ENCODE results near the gene TWNK. TPM values are rescaled to one million over a fixed set of nuclear protein-coding genes. Genes with fewer than 3 reads are reported as not detected.

The TWNK gene
- total RNA-seq, 1 experiment from 2014 or later: 21.7 TPM

DNA sequence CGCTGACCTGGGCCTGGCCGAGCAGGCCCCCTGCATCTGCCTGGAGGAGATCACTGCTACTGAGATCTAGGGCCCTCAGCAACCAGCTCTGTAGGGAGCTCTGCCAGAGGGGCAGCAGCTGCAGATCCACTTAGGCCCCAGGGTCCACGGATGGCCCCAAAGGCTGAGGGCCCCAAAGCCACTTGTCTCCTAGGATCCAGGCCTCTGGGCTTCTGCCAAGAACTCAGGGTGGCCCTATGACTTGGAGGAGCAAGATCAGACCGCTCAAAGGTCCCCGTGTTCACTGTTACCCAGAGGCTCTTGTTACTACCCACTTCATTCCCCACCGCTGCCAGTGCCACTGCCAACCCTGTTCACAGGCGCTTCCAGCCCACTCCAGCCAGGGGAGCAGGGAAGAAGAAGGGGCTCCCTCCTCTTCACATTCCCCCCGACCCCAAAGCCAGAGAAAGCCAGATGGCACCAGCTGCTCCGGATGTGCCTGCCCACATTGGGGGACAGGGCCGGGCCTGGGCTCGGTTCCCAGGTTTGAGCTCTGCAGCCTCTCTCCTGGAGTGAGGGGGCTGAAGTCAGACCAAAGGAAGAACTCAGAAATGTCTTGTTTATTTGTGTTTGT is 19.9 kb downstream of the TWNK start:
- no peak for DNase-seq (ENCODE audit: low spot score)
- in situ Hi-C loops (cut with HindIII; ENCODE audit: low sequenced_read_pairs): no loop called here

GRCh38 chr10:101007915-101008822 is 20.8 kb downstream of the TWNK start:
- no peak for DNase-seq (ENCODE audit: low spot score)
- in situ Hi-C loops (cut with HindIII; ENCODE audit: low sequenced_read_pairs): no loop called here

- no peak for DNase-seq (ENCODE audit: low spot score)
- in situ Hi-C loops (cut with HindIII; ENCODE audit: low sequenced_read_pairs): no loop called here
These were observed 21.6 kb downstream of the TWNK start for GRCh38 chr10:101008823-101009423.

DNA sequence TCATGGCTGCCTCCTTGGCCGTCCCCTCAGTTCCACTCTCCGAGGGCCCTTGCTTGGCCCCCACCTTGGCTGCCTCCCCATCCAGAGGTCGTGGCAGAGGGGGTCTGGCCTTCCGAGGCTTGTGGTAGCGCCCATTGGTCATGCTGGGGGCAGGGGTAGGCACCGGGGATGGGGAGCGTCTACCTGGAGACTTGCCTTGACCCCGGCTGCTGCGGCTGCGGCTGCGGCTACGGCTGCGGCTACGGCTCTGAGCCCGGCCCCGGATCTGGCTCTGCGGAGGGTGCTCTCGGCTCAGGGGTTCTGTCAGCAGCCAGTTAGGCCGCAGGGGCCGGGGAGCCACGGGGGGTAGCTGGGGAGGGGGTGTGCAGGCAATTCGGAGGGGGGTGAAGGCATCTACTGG is 23.0 kb downstream of the TWNK start:
- DNase-seq (ENCODE audit: low spot score): no peak

DNA sequence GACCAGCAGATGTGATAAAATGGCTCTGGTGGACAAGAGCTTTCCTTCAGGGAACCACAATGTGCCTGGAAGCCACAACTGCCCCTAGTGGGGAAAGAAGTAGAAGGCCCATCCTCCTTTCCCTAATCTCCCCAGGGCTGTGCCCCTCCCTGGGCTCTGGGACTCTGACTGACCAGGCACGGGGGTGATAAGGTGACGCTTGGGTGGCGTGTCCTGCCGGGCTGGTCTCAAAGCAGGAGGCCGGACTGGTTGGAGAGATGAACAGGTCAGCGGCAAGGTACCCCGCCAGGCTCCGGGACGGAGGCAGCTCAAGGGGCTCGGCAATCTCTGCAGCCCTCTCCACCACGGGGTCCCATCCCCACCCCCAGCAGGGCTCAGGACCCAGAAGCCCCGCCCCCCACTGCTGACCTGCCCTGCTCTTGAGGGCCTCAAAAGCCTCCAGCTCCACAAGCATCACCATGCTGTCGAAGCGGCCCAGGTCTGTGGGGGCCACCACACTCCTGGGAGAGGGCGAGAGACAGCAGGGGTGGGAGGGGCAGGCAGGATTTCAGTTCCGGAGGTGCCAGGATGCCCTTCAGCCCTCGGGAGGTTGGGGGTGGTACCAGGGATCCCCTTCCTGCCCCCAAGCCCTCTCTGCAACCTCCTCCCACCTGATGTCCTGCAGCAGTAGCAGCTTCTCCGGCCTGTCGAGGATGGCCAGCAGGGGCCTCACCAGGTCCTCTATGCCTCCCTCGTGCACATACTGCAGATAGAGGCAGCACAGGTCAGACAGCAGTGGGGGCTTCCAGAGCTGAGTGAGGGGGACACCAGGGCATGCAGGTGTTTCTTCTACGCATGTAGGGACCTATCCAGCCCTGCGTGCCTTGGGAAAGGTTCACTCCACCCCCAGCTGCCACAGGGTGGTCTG is 24.4 kb downstream of the TWNK start:
- peak; percentile 44 for DNase-seq (ENCODE audit: low spot score)
- in situ Hi-C loops (cut with HindIII; ENCODE audit: low sequenced_read_pairs): no loop called here

More for the DNA sequence above, 23.0 kb downstream of the TWNK start:
- in situ Hi-C loops (cut with HindIII; ENCODE audit: low sequenced_read_pairs): no loop called here

DNA sequence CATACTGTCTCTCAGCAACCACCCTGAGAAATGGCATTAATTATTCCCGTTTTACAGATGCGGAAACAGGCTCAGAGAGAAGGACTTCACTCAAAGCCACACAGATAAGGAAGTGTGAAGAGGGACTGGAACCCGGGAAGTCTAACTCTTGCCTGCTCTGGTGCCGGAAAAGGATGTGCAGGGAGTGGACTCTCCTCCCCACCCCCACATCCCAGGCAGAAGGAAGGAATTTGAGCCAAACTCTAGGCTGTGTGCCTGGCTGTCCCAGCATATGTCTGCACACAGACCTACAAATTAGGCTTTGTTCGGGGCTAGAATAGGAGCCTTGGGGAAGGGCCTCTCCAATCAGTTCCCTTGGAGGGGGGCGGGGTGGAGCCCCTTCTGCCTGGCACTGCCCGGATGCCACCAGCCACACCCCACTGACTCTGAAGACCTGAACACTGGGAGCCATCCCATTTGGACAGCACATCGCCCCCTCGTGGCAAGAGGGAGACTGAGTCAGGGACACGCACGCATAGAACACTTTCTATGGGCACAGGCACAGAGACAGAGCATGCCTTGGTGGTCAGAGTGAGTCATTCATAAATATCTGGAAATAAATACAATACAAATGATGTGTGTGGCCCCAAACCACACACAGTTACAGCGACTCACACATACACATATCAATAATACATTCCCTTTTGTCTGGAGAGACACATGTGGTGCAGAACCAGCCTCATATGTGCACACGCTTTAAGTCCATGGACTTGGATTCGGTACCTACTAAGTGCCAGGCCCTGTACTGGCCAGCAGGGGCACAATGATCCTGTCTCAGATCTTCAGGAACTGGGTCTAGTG is 25.4 kb downstream of the TWNK start:
- in situ Hi-C loops (cut with HindIII; ENCODE audit: low sequenced_read_pairs): no loop called here
- DNase-seq (ENCODE audit: low spot score): peak; percentile 89

DNA sequence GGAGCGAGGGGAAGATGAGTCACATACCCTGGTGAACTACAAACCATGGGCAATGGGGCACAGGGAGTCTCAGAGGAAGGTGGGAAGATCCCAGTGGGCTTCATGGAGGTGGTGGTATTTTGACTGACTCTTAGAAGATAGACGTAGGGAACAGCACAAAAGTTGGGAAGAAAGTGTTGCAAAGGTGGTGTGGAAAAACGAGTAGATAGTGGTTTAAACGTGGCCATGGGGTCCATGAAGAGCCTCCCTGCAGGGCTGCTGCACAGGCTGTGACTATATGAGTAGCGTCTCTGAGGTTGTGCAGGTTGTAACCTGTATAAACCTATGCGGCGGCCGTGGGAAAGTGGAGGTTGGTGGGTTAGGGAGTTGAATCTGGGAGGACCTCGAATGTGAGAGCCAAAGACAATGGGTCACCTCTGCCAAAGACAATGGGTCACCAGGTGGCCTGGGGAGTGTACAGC is 26.1 kb downstream of the TWNK start:
- in situ Hi-C loops (cut with HindIII; ENCODE audit: low sequenced_read_pairs): no loop called here

GRCh38 chr10:101014230-101014884 is 27.0 kb downstream of the TWNK start:
- in situ Hi-C loops (cut with HindIII; ENCODE audit: low sequenced_read_pairs): no loop called here
- peak; percentile 79 for DNase-seq (ENCODE audit: low spot score)

More for the DNA sequence above, 26.1 kb downstream of the TWNK start:
- DNase-seq (ENCODE audit: low spot score): no peak

DNA sequence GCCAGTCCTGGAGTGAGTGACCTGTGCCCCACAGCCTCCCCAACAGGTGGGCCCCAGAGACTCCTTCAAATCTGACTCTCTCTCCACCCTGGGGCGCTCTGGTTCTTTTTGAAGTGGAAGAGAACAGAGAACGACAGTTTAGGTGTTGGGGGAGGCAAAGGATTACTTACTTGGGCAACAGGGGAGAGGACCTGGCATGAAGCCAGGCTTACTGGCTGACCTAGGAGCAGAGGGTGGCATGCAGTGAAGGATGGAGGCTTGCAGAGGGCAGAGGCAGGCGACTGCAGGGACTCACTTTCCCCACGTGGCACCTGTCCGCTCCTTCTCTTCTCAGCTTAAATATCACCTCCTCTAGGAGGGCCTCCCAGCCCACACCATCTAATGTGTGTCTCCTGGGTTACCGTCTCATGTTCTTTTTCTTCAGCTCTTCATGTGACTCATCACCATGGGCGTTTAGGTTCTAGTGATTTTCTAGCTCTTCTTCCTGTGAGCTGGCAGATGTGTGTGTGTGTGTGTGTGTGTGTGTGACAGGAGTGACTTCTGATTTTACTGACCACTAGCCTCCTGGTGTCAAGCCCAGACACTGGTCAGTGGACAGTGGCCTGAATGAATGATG is 27.7 kb downstream of the TWNK start:
- in situ Hi-C loops (cut with HindIII; ENCODE audit: low sequenced_read_pairs): no loop called here

DNA sequence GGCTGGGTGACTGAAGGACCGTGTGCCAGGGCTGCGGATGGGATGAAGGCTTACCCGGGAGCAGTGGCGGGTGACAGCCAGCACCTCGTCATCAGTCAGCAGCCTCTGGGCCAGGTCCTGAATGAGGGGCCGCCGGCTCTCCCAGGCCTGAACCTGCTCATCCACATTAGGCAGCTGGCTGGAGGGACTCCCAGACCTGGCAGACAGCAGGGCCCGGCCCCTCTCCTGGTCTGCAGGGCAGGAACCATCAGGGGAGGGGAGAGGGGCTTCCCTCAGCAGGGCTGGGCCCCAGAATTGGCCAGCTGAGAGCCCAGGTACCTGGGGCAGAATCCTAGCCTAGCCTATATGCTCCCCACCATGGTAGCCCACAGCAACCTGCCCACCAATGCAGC is 28.2 kb downstream of the TWNK start:
- in situ Hi-C loops (cut with HindIII; ENCODE audit: low sequenced_read_pairs): no loop called here
- no peak for DNase-seq (ENCODE audit: low spot score)

More for the DNA sequence above, 27.7 kb downstream of the TWNK start:
- DNase-seq (ENCODE audit: low spot score): no peak

GRCh38 chr10:101016814-101017213 is 29.5 kb downstream of the TWNK start:
- no peak for DNase-seq (ENCODE audit: low spot score)
- in situ Hi-C loops (cut with HindIII; ENCODE audit: low sequenced_read_pairs): no loop called here

- in situ Hi-C loops (cut with HindIII; ENCODE audit: low sequenced_read_pairs): no loop called here
- no peak for DNase-seq (ENCODE audit: low spot score)
These were observed 30.8 kb downstream of the TWNK start for GRCh38 chr10:101018118-101018599.

DNA sequence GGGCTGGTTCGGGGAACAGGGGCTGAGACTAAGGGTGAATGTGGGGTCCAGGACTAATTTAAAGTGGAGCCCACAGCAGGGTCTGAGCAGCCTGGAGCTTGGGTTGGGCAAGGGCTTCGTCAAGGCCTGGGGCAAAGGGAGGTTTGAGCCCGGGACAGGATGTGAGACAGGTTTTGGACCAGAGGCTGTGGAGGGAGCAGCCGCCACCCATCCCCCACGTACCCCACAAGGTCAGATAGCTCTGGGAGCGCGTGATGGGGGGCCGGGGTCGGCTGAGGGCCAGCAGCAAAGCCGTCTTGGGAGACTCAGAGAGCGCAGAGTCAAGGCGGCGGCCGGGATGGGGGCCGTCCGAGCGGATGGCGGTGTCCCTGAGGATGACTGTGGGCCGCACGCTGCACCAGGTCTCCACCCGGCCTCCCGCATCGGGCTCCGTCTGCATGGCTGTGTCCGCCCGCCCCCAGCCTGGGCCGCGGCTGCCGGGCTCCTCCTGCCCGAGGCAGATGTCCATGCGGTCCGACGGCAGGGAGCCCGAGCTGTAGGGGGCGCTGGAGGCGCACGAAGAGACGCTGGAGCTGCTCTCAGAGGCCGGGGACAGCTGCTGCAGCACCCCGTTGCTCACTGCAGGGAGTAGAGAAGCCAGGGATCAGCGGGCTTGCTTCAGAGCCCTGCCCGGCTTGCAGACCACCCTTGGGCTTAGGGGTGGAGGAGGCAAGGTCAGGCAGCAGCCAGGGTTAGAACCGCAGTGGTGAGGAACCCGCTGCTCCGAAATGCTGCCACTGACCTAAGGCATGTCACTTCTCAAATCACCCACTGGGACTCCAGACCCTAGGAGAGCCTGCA is 31.5 kb downstream of the TWNK start:
- no peak for DNase-seq (ENCODE audit: low spot score)
- in situ Hi-C loops (cut with HindIII; ENCODE audit: low sequenced_read_pairs): no loop called here

DNA sequence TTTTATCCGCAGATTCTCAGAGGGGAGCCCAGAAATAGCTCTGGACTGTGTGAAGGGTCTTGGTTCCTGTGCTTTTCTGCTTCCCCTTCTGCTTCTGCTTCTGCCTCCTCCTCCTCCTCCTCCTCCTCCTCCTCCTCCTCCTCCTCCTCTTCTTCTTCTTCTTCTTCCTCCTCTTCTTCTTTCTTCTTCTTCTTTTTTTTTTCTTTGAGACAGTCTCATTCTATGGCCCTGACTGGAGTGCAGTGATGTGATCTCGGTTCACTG is 32.0 kb downstream of the TWNK start:
- DNase-seq (ENCODE audit: low spot score): no peak
- in situ Hi-C loops (cut with HindIII; ENCODE audit: low sequenced_read_pairs): no loop called here

GRCh38 chr10:101020427-101021075 is 33.2 kb downstream of the TWNK start:
- in situ Hi-C loops (cut with HindIII; ENCODE audit: low sequenced_read_pairs): no loop called here
- no peak for DNase-seq (ENCODE audit: low spot score)

DNA sequence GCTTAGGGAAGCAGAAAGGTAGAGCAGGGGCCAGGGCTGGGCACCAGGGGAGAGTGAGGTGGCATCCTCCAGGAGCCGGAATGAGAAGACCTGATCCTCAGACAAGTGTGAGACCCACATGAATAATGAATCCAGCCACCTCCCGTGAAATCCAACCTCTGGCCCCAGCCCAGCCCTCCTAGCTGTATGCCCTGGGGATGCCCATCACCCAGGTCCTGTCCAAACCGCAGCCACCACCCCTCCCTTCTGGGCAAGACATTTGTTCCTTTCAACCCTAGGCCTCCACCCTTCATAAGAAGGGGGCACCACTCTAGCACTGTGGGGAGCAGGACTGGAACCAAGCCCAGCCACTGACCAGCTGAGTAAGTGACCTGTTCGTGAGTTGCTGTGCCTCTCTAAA is 33.9 kb downstream of the TWNK start:
- in situ Hi-C loops (cut with HindIII; ENCODE audit: low sequenced_read_pairs): no loop called here
- DNase-seq (ENCODE audit: low spot score): no peak

Measured in G401 (cell line).